Motor neuron (in vitro differentiated cells): ENCODE results near the gene GALNT12. TPM values are rescaled to one million over a fixed set of nuclear protein-coding genes. Genes with fewer than 3 reads are reported as not detected.

Experiments
- ATAC-seq, 8 experiments: fragments of 200-7000 bp; cut with Tn5 transposase; replicated peaks in 6 of 8; 2 replicates each; pipeline ENCODE4 v1.8.0; 2021; ENCODE audit warnings: mild to moderate bottlenecking in 8 of 8, moderate library complexity in 8 of 8
- H3K27ac ChIP-seq, 2 donors: fragments of 250-450 bp; sonication (Bioruptor Pico); 2 replicates each; pipeline ENCODE4 v1.9.0; 2021; ENCODE audit warnings: antibody characterized with exemption in 2 of 2, mild to moderate bottlenecking in 2 of 2, moderate library complexity in 1 of 2
- H3K4me1 ChIP-seq, 2 donors: fragments of 250-450 bp; sonication (Bioruptor Pico); replicated peaks in 1 of 2; 2 replicates each; pipeline ENCODE4 v1.6.1; 2021; ENCODE audit warnings: antibody characterized with exemption in 2 of 2, mild to moderate bottlenecking in 2 of 2, moderate library complexity in 1 of 2
- H3K4me3 ChIP-seq, 5 donors: fragments of 250-450 bp; sonication (Bioruptor Pico); 2 replicates each; pipeline ENCODE4 v1.9.0; 2021; ENCODE audit warnings: antibody characterized with exemption in 5 of 5, mild to moderate bottlenecking in 5 of 5, moderate library complexity in 4 of 5
- WGBS, 10 experiments: fragments of 450-650 bp; shearing (Covaris generic); methylation state at CpG; one replicate each; pipeline ENCODE4 v1.0.0; 2022; 5-methylcytosine and 5-hydroxymethylcytosine counted together
- in situ Hi-C, 9 experiments: fragments of 400-800 bp; cut with MboI; loops; one replicate each; pipeline ENCODE4 v1.15.0; 2021; ENCODE audit warnings: low sequenced_read_pairs in 9 of 9, low pct_unique_long_range_greater_than_20kb in 2 of 9; ENCODE audit not compliant: unreplicated experiment in 9 of 9
- total RNA-seq, 8 experiments: library from RNA; unstranded; fragments of 300-600 nt; gene quantifications; 2 replicates each; pipeline versions ENCODE4 v1.2.3 to v1.2.4, GENCODE V29; 2022

The GALNT12 gene
- total RNA-seq, 8 experiments from 2014 or later: 0.96 to 397 (median 2.4) TPM

DNA sequence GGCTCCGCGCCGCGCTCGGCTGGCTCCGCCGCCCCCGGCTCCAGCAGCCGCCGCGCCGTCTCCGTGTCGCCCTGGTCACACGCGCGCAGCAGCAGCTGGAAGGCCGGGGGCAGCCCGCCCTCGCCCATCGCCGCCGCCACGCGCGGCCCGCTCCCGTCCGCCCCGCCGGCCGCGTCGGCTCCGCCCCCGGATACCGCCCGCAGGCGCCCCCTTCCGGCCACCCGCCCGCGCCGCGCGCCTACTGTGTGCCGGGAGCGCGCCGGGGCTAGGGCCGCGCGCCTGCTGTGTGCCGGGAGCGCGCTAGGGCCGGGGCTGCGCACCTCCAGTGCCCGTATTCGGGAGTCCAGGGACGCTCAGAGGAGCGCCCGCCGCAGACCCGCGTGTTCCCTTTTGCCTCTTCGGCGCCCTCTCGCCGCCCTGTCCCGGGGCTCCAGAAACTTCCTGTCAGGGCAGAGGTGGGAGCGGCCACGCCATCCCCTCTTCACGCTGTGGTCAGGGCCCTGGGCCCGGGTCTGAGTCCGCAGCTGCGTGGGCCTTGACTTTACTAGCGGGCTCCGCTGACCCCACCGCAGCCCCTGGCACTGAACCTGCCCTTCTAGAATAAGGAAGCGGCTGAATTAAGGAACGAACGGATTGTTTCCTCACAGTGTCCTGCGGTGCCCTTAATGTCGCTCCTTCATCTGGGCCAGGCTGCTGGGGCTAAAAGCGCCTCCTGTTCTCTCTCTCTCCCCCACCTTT lies 10.9 kb upstream of the GALNT12 start, which contains the start of gene ANKS6:
Gene ANKS6, minus strand, starts transcription at position 192 of the 738 bp plus-strand sequence. Its CDS starts 64 bp downstream, at position 128.
- WGBS, 10 experiments: 13 to 100% (median 55%) methylated on average over 1 to 17 of the region's 86 CpGs; no CpG with 5 or more reads in 3 of the 10 experiments
- in situ Hi-C loops: loop anchor here in 5 of 9 experiments (25.0 kb wide), 2 partner anchors 484 to 709 kb away; no protein-coding TSS in a partner anchor
- peak; percentile 85 to 94 (median 92) for ATAC-seq
- H3K27ac ChIP-seq: no peak within 1 kb of the TSS
- H3K4me3 ChIP-seq: peak within 1 kb of the TSS; percentile 44 to 68 (median 61)
- H3K4me1 ChIP-seq: peaks cover 6 to 14% of the 10 kb centered on the region in 2 donors

DNA sequence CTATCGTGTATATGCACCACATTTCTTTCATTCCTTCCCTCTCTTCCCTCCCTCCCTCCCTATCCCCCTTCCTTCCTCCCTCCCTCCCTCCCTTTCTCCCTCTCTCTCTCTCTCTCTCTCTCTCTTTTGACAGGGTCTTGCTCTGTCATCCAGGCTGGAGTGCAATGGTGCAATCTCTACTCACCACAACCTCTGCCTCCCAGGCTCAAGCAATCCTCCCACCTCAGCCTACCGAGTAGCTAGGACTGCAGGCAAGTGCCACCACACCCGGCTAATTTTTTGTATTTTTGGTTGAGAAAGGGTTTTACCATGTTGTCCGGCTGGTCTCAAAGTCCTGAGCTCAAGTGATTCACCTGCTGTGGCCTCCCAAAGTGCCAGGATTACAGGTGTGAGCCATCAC lies 10.0 kb upstream of the GALNT12 start:
- ATAC-seq: no peak
- WGBS, 10 experiments: 80 to 100% (median 100%) methylated on average over 1 of the region's 4 CpGs; no CpG with 5 or more reads in 4 of the 10 experiments
- Histone ChIP-seq H3K4me1 (peaks cover 4 to 9% of the 10 kb centered on the region in 2 donors), H3K4me3 (no peak overlapping the region), H3K27ac (no peak overlapping the region)
- in situ Hi-C loops: loop anchor here in 5 of 9 experiments (25.0 kb wide), 2 partner anchors 485 to 710 kb away; no protein-coding TSS in a partner anchor

DNA sequence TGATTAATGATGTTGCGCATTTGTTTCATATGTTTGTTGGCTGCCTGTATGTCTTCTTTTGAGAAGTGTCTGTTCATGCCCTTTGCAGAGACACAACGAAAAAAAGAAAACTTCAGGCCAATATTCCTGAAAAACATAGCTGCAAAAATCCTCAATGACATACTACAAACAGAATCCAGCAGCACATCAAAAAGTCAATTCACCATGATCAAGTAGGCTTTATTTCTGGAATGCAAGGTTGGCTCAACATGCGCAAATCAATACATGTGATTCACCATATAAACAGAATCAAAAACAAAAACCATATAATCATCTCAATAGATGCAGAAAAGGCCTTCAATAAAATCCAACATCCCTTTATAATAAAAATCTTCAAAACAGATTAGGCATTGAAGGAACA lies 9.2 kb upstream of the GALNT12 start:
- Histone ChIP-seq H3K4me1 (peaks cover 4 to 9% of the 10 kb centered on the region in 2 donors), H3K27ac (no peak overlapping the region), H3K4me3 (no peak overlapping the region)
- WGBS, 10 experiments: 70 to 100% (median 94%) methylated on average over 1 to 3 of the region's 3 CpGs; no CpG with 5 or more reads in 2 of the 10 experiments
- no peak for ATAC-seq
- in situ Hi-C loops: loop anchor here in 5 of 9 experiments (25.0 kb wide), 2 partner anchors 486 to 711 kb away; no protein-coding TSS in a partner anchor

DNA sequence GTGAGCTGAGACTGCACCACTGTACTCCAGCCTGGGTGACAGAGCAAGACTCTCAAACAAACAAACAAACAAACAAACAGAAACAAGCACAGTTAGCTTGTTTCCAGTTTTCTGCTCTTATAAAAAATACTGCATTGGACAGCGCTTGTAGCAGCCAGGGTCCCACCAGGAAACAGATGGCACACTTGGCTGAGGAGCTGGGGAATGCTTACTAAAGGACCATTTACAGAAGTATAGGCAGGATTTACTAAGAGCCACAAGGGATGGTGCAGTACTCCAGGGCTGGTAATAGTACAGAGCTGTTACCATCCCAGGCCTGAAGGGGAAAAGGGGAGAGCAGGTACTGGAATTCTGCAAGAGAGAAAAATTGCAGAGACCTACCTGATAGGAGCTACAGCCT lies 5.9 kb upstream of the GALNT12 start:
- Histone ChIP-seq H3K4me1 (no peaks in the 10 kb centered on the region), H3K4me3 (no peak overlapping the region), H3K27ac (no peak overlapping the region)
- in situ Hi-C loops: no loop called here
- ATAC-seq: no peak
- WGBS, 10 experiments: 29 to 100% (median 90%) methylated on average over 1 of the region's 1 CpG; no CpG with 5 or more reads in 4 of the 10 experiments

DNA sequence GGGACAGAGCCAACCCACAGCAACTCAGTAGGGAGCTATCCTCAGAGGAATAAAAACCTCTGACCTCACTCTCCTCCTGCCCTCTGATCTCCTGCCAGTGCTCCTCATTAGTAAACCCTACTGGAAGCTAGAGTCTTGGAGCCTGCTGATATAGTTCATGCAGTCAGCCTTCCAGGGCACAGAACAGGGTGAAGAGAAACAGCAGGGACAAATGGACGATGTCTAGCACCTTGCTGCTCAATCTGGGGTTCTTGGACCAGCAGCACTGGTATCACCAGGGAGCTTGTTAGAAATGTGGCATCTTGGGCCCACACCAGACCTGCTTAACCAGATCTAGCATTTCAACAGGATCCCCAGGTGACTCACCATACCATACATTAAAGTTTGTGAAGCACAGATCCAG lies 5.5 kb upstream of the GALNT12 start:
- ATAC-seq: no peak

DNA sequence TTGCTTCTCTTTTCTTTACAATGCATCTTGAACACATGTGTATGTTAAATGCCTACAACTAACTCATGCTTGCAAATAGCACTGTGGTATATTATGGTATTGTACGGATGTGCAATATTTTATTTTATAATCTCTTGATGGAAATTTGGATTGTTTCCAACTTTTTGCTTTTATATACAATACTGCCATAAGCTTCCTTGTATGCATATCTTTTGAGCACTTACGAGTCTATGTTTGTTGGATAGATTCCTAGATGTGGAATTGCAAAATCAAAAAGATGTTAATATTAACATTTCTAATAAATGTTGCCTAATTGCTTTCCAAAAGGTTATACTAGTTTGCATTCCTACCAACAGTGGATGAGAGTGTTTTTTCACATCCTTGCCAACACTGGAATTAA lies 3.4 kb upstream of the GALNT12 start:
- H3K4me3 ChIP-seq: no peak overlapping the region
- 0 to 89% (median 17%) methylated on average over 1 to 2 of the region's 2 CpGs; no CpG with 5 or more reads in 1 of the 10 experiments for WGBS, 10 experiments
- peak in 1 of 8 experiments; percentile 7 for ATAC-seq
- H3K4me1 ChIP-seq: peaks cover 4 to 9% of the 10 kb centered on the region in 2 donors
- no peak overlapping the region for H3K27ac ChIP-seq
- in situ Hi-C loops: no loop called here

More for the DNA sequence above, 5.5 kb upstream of the GALNT12 start:
- no CpG with 5 or more reads among the region's 1 CpG for WGBS, 10 experiments
- Histone ChIP-seq H3K27ac (no peak overlapping the region), H3K4me3 (no peak overlapping the region), H3K4me1 (no peaks in the 10 kb centered on the region)
- in situ Hi-C loops: no loop called here

DNA sequence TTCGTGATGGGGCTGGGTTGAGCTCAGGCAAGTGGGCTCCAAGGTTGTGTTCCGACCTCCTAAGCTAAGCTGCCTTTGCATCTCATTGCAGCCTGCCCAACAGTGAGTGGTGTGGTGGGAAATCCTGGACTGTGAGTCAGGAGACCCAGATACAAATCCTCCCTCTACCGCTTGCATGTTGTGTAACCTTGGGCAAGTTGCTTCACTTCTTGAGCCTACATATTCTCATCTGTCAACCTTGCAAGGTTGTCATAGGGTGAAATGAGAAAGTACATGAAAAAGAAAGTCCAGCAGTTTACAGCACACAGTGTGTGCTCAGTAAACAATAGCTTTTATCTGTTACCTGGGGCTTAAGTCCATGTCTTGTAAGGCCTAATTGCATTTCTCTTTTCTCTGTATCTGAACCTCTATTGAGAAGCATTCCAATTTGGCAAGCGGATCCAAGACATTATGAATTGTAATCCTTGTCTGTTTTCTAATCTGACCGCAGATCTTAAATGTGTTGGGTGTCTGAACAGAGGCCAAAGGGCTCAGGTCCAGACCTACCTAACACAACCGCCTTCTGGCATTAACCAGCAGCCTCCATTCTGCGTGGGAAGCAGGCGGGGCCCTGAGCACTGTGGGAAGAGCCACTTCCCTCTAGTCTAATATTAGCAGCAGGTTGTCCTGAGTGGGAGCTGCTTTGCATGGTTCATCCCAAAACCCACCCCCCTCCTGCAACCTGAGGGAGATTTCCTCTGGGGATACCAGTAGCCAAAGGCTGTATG lies 1.8 kb upstream of the GALNT12 start:
- 53 to 91% (median 79%) methylated on average over 1 to 7 of the region's 8 CpGs; no CpG with 5 or more reads in 3 of the 10 experiments for WGBS, 10 experiments

DNA sequence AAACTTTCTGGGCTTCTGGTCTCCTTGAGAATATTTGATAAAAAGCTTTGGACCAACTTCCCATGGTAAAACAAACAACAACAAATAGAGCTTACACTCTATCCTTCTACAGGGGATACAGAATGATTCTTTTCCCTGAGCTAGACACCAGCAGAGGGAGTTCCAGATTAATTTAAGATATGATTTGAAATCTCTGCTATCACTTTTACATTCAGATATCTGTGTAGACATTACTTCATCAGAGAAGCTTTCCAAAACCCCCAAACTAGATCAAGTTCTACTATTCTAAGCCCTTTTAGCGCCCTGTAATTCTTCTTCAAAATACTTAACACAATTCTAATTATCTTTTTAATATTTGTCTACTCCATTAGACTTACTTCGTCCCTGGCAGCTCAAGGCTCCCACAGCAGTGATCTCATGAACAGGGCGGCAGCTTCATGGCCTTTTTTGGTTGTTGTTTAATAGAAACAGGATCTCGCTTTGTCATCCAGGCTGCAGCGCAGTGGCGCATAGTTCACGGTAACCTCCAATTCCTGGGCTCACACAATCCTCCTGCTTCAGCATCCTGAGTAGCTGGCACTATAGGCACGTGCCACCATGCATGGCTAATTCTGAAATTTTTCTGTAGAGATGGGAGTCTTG lies 955 bp upstream of the GALNT12 start:
- in situ Hi-C loops: no loop called here
- H3K4me3 ChIP-seq: no peak overlapping the region
- WGBS, 10 experiments: 9 to 100% (median 98%) methylated on average over 1 to 8 of the region's 8 CpGs; no CpG with 5 or more reads in 1 of the 10 experiments
- H3K27ac ChIP-seq: no peak overlapping the region
- peaks cover 4 to 18% of the 10 kb centered on the region in 2 donors for H3K4me1 ChIP-seq
- no peak for ATAC-seq

More for the DNA sequence above, 1.8 kb upstream of the GALNT12 start:
- Histone ChIP-seq H3K4me3 (no peak overlapping the region), H3K4me1 (peaks cover 4 to 18% of the 10 kb centered on the region in 2 donors), H3K27ac (no peak overlapping the region)
- in situ Hi-C loops: no loop called here
- ATAC-seq: peak in 2 of 8 experiments; percentile 3 to 8

DNA sequence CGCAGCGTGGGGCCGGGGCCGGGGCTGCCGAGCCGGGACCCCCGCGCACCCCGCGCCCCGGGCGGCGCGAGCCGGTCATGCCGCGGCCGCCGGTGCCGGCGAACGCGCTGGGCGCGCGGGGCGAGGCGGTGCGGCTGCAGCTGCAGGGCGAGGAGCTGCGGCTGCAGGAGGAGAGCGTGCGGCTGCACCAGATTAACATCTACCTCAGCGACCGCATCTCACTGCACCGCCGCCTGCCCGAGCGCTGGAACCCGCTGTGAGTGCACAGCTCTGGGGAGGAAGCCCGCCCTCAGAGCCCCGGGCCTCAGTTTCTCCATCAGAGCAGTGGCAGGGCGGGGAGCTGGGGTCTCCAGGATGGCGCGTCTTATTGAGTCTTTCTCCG lies 335 bp downstream of the GALNT12 start:
- ATAC-seq: peak in 6 of 8 experiments; percentile 38 to 79 (median 70)
- peak overlapping the region; percentile 46 to 49 (median 47) for H3K4me3 ChIP-seq
- H3K4me1 ChIP-seq: peaks cover 4 to 18% of the 10 kb centered on the region in 2 donors
- H3K27ac ChIP-seq: no peak overlapping the region
- WGBS, 10 experiments: 0 to 10% (median 2%) methylated on average over 2 to 11 of the region's 46 CpGs; no CpG with 5 or more reads in 7 of the 10 experiments
- in situ Hi-C loops: no loop called here

DNA sequence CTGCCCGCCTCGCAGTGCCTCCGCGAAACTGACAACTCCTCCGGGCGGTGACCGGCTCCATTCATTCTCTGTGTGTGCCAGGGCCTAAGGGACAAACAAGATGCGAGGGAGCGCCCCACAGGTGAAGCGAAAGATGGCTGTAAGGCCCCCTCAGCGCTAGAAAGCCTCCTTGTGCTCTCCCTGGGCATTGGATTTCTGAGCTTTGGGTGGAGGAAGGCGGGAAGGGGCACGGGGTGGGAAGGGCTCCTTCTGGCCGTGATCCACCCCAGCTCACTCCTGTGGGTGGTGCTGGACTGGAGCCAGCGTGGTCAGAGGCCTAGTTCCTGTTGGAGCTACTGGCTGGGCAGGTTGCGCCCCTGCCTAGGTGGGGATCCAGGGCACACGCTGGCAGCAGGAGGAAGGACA lies 943 bp downstream of the GALNT12 start:
- no peak for ATAC-seq
- 0 to 32% (median 14%) methylated on average over 1 to 8 of the region's 17 CpGs; no CpG with 5 or more reads in 6 of the 10 experiments for WGBS, 10 experiments

DNA sequence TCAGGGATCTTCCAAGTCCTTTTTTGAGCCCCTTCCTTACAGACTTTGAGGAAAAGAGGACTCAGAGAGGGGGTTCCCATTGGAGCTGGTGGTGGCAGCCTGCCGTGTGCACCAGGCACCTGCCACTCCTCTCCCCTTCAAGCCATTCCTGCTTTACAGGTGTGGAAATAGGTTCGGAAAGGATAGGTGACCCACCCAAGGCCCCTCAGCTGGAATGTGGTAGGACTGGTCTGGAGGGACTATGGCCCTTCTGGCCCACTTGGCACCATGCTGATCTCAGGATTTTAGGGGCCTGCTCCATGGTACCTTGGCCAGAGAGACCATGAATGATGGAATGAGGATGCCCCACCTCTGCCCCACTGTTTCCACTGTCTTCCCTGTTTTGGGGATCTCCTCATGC lies 1.4 kb downstream of the GALNT12 start:
- Histone ChIP-seq H3K4me3 (no peak overlapping the region), H3K27ac (no peak overlapping the region), H3K4me1 (peaks cover 4 to 18% of the 10 kb centered on the region in 2 donors)
- WGBS, 10 experiments: 100% methylated on average over 1 of the region's 2 CpGs; no CpG with 5 or more reads in 9 of the 10 experiments
- ATAC-seq: no peak
- in situ Hi-C loops: no loop called here

More for the DNA sequence above, 943 bp downstream of the GALNT12 start:
- in situ Hi-C loops: no loop called here
- Histone ChIP-seq H3K4me3 (peak overlapping the region; percentile 46 to 49 (median 47)), H3K27ac (no peak overlapping the region), H3K4me1 (peaks cover 4 to 18% of the 10 kb centered on the region in 2 donors)

DNA sequence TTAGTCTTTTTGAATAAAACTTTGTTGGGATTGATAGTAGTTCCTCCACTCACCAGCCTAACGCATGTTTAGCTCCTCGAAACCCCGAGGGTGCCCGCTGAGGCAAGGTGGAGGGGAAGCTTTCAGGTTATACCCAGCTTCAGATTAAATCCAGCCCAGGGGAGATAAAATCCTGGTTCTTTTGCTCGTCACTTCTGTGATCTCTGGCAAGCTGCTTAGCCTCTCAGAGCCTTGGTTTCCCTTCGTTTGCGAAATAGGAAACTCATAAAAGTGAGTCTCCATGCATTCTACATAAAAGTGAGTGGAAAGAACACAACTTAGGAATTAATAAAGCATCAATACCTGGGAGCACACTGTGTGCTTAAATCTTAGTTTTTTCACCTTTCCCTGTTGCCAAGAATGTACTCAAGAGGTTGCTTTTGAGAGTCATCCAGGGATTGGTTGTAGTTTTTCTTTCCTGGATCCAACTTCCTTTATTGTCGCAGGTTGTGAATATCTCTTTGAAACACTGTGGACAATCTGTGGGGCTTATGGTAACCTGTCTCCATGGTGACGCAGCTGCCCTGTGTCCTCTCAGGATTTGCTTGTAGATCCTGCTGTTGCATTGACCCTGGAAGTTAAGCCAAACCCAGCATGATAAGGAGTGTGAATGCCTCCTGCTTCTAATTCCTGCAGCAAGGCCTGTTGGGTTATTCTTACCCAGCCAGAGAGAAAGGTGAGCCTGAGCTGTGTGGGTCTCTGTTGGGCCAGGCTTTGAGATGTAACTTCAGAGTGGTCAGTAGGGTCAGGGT lies 2.0 kb downstream of the GALNT12 start:
- 63 to 100% (median 86%) methylated on average over 1 to 8 of the region's 9 CpGs for WGBS, 10 experiments
- peak in 2 of 8 experiments; percentile 0 to 17 for ATAC-seq
- Histone ChIP-seq H3K4me3 (no peak overlapping the region), H3K4me1 (peaks cover 4 to 18% of the 10 kb centered on the region in 2 donors), H3K27ac (no peak overlapping the region)
- in situ Hi-C loops: no loop called here
